Loucy (cell line): ENCODE results near the gene PARD3B.

Source experiments
- CTCF ChIP-seq: fragments of 200-600 bp; sonication (generic); conservative IDR thresholded peaks from 2 replicates; pipeline ENCODE4 v1.5.1; 2014; ENCODE audit warnings: mild to moderate bottlenecking, antibody characterized with exemption, low read length
- EZH2phosphoT487 ChIP-seq: fragments of 200-600 bp; IDR thresholded peaks from 2 replicates; pipeline ENCODE4 v1.6.1; 2018; ENCODE audit warnings: antibody characterized with exemption, mild to moderate bottlenecking, moderate library complexity, borderline replicate concordance

- TF ChIP-seq CTCF, result no peak
- no peak for TF ChIP-seq EZH2phosphoT487
These were observed 1095.4 kb downstream of the PARD3B start for GRCh38 chr2:205640716-205641115.
